MM.1S (cell line): ENCODE results near the gene CELF4.

Source experiments
- DNase-seq: peaks from one replicate; pipeline ENCODE4 v3.0.0-alpha.2; 2015
- H2AFZ ChIP-seq: fragments of 300-600 bp; sonication (generic); 2 replicates; pipeline ENCODE4 v1.6.0; 2016; ENCODE audit warnings: antibody characterized with exemption, low read length
- H3F3A ChIP-seq: fragments of 300-600 bp; sonication (generic); 2 replicates; pipeline ENCODE4 v1.6.1; 2016; ENCODE audit warnings: mild to moderate bottlenecking, antibody characterized with exemption, low read length, moderate library complexity, mixed read lengths; ENCODE audit not compliant: insufficient read depth
- H3K27ac ChIP-seq: fragments of 300-600 bp; sonication (generic); 2 replicates; pipeline ENCODE4 v1.5.1; 2016; ENCODE audit warnings: mild to moderate bottlenecking, low read length
- H3K27me3 ChIP-seq: fragments of 300-600 bp; sonication (generic); replicated peaks from 2 replicates; pipeline ENCODE4 v1.6.0; 2016; ENCODE audit warnings: low read length; ENCODE audit not compliant: insufficient read depth
- H3K36me3 ChIP-seq: fragments of 300-600 bp; sonication (generic); replicated peaks from 2 replicates; pipeline ENCODE4 v1.6.1; 2016; ENCODE audit warnings: mild to moderate bottlenecking, low read length, mixed read lengths; ENCODE audit not compliant: insufficient read depth
- H3K4me1 ChIP-seq: fragments of 300-600 bp; sonication (generic); 2 replicates; pipeline ENCODE4 v1.6.1; 2016; ENCODE audit warnings: low read length, mixed read lengths
- H3K4me2 ChIP-seq: fragments of 300-600 bp; sonication (generic); 2 replicates; pipeline ENCODE4 v1.6.0; 2016; ENCODE audit warnings: low read depth, low read length
- H3K4me3 ChIP-seq: fragments of 300-600 bp; sonication (generic); 2 replicates; pipeline ENCODE4 v1.5.1; 2016; ENCODE audit warnings: low read length, mixed read lengths
- H3K79me2 ChIP-seq: fragments of 300-600 bp; sonication (generic); 2 replicates; pipeline ENCODE4 v1.6.1; 2016; ENCODE audit warnings: mixed run types, low read length, mixed read lengths
- H3K9ac ChIP-seq: fragments of 300-600 bp; sonication (generic); 2 replicates; pipeline ENCODE4 v1.6.1; 2016; ENCODE audit warnings: low read length, mixed read lengths
- H3K9me2 ChIP-seq: fragments of 300-600 bp; sonication (generic); replicated peaks from 2 replicates; pipeline ENCODE4 v1.6.1; 2016; ENCODE audit warnings: mild to moderate bottlenecking, low read length, mixed read lengths; ENCODE audit not compliant: insufficient read depth
- H3K9me3 ChIP-seq: fragments of 300-600 bp; sonication (generic); replicated peaks from 2 replicates; pipeline ENCODE4 v1.6.1; 2016; ENCODE audit warnings: mild to moderate bottlenecking, low read length, mixed read lengths; ENCODE audit not compliant: insufficient read depth
- H4K20me1 ChIP-seq: fragments of 300-600 bp; sonication (generic); 2 replicates; pipeline ENCODE4 v1.6.1; 2016; ENCODE audit warnings: mild to moderate bottlenecking, low read length, moderate library complexity, mixed read lengths; ENCODE audit not compliant: insufficient read depth
- EZH2 ChIP-seq: fragments of 300-600 bp; sonication (generic); optimal IDR thresholded peaks from 2 replicates; pipeline ENCODE3; 2017; ENCODE audit warnings: low read depth, mild to moderate bottlenecking, antibody characterized with exemption, low read length, mixed read lengths
- EZH2phosphoT487 ChIP-seq: fragments of 300-600 bp; sonication (generic); IDR thresholded peaks from 2 replicates; pipeline ENCODE4 v1.6.1; 2018; ENCODE audit warnings: antibody characterized with exemption, low read length
- TF ChIP-seq, protein P1 (sequence below): fragments of 300-600 bp; sonication (generic); IDR thresholded peaks from 2 replicates; pipeline ENCODE4 v1.5.1; 2016; ENCODE audit warnings: antibody characterized with exemption, low read length, mixed read lengths

CELF4 gene

GRCh38 chr18:37248281-37248680, 317.3 kb downstream of the CELF4 start:
- TF ChIP-seq EZH2 (no peak), EZH2phosphoT487 (no peak)
- TF ChIP-seq, protein P1, sequence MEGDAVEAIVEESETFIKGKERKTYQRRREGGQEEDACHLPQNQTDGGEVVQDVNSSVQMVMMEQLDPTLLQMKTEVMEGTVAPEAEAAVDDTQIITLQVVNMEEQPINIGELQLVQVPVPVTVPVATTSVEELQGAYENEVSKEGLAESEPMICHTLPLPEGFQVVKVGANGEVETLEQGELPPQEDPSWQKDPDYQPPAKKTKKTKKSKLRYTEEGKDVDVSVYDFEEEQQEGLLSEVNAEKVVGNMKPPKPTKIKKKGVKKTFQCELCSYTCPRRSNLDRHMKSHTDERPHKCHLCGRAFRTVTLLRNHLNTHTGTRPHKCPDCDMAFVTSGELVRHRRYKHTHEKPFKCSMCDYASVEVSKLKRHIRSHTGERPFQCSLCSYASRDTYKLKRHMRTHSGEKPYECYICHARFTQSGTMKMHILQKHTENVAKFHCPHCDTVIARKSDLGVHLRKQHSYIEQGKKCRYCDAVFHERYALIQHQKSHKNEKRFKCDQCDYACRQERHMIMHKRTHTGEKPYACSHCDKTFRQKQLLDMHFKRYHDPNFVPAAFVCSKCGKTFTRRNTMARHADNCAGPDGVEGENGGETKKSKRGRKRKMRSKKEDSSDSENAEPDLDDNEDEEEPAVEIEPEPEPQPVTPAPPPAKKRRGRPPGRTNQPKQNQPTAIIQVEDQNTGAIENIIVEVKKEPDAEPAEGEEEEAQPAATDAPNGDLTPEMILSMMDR, result no peak
- H3K9me2 ChIP-seq, result no peaks in the 10 kb centered on the region
- H3K4me1 ChIP-seq, result no peaks in the 10 kb centered on the region
- no peak for DNase-seq
- H3K36me3 ChIP-seq, result no peaks in the 10 kb centered on the region
- no peak overlapping the region for H3K27ac ChIP-seq
- H3K4me2 ChIP-seq, result no peak overlapping the region
- H3K9me3 ChIP-seq, result no peaks in the 10 kb centered on the region
- no peaks in the 10 kb centered on the region for H4K20me1 ChIP-seq
- no peak overlapping the region for H3K9ac ChIP-seq
- no peaks in the 10 kb centered on the region for H3K79me2 ChIP-seq
- H3F3A ChIP-seq, result no peaks in the 10 kb centered on the region
- H2AFZ ChIP-seq, result no peak overlapping the region
- H3K4me3 ChIP-seq, result no peak overlapping the region
- H3K27me3 ChIP-seq, result no peaks in the 10 kb centered on the region

- Histone ChIP-seq H3K4me1 (no peaks in the 10 kb centered on the region), H3K27ac (no peak overlapping the region), H4K20me1 (no peaks in the 10 kb centered on the region), H3F3A (no peaks in the 10 kb centered on the region), H3K9me3 (no peaks in the 10 kb centered on the region), H3K9me2 (no peaks in the 10 kb centered on the region), H3K9ac (no peak overlapping the region), H3K4me2 (no peak overlapping the region), H3K4me3 (no peak overlapping the region), H3K36me3 (no peaks in the 10 kb centered on the region), H3K27me3 (no peaks in the 10 kb centered on the region), H3K79me2 (no peaks in the 10 kb centered on the region), H2AFZ (no peak overlapping the region)
- DNase-seq, result no peak
- TF ChIP-seq, protein P1, result no peak
- TF ChIP-seq EZH2phosphoT487 (no peak), EZH2 (no peak)
Observed at GRCh38 chr18:37247497-37248161, 318.0 kb downstream of the CELF4 start.

- Histone ChIP-seq H3K9me2 (no peaks in the 10 kb centered on the region), H3K79me2 (no peaks in the 10 kb centered on the region), H3K4me3 (no peak overlapping the region), H3K9ac (no peak overlapping the region), H3K27ac (no peak overlapping the region), H3K4me1 (no peaks in the 10 kb centered on the region), H2AFZ (0 out of 2 replicates have a peak overlapping the region, but pooled peaks have one; percentile 24), H3K36me3 (no peaks in the 10 kb centered on the region), H3F3A (no peaks in the 10 kb centered on the region), H4K20me1 (no peaks in the 10 kb centered on the region), H3K27me3 (no peaks in the 10 kb centered on the region), H3K9me3 (no peaks in the 10 kb centered on the region), H3K4me2 (no peak overlapping the region; the same call in 1 of the 2 replicates)
- TF ChIP-seq EZH2 (no peak), EZH2phosphoT487 (no peak)
- TF ChIP-seq, protein P1, result no peak
- peak; percentile 67 for DNase-seq
Observed at GRCh38 chr18:37246779-37247340, 318.7 kb downstream of the CELF4 start.
